ENCODE results near the gene USP54. TPM values are rescaled to one million over a fixed set of nuclear protein-coding genes. Genes with fewer than 3 reads are reported as not detected.

Gene USP54
- polyA plus RNA-seq, 4 donors: 28.3 to 39.4 (median 37.6) TPM

DNA sequence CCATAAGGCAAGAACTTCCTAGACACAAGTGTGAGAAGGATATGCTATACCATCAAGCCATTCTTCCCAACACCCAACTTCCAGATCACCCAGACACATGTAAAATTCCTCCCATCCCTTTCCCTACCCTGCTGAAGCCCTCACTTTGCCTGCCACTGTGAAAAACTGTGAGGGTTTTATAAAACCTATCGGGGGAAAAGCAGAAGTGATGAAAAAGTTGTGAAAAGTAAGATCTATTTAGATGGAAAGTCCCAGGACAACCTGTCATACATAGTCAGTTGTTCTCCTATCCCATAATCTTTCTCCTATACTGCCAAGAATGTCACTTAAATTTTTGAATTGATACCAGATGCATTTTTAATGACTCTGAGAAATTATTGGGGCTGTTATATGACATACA lies 56.3 kb downstream of the USP54 start:
- DNase-seq (ENCODE audit: low read depth in 4 of 4, low spot score in 3 of 4): no peak

DNA sequence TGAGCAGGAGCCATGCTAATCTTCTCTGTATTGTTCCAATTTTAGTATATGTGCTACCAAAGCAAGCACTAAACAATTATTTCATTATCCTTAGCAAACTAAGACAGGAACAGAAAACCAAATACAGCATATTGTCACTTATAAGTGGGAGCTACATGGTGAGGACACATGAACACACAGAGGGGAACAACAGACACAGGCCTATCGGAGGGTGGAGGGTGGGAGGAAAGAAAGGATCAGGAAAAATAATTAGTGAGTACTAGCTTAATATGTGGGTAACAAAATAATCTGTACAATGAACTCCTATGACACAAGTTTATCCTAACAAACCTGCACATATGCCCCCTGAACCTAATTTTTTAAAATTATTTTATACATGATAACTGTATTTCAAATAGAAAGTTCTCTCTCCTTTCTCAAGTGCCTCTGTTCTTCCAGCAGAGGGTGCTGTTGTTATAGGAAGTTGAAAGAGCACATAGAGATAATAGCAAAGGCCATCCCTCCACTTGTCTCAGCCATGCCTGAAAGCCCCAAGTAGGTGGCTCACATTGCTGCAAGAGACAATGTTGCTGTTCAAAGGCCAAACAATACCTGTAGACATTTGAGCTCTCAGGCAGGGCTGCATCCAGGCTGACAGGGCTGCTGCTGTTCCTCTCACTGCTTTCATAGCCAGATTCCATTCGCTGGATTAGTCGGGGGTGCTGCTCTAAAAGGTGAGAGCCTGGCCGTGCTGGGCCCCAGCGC lies 61.9 kb downstream of the USP54 start:
- DNase-seq (ENCODE audit: low read depth in 4 of 4, low spot score in 3 of 4): peak; percentile 31 to 61 (median 46)

DNA sequence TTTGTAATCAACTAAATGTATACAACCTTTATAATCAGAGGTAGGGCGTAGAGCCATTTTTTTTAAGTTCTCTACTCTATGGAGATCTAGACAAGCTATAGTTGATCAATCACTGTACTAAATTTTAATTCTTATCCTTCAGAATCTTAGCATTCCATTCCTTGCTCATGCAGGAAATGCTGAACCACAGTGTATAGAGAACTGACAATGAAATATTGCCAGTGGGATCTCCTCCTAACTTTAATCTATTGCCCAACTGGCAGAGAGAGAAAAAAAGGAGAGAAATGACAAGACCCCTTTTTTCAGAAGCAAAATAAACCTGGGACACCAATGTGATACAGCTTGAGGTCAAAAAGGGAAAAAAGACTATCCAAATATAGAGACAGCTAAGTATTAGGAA lies 68.9 kb downstream of the USP54 start:
- DNase-seq (ENCODE audit: low read depth in 4 of 4, low spot score in 3 of 4): no peak

DNA sequence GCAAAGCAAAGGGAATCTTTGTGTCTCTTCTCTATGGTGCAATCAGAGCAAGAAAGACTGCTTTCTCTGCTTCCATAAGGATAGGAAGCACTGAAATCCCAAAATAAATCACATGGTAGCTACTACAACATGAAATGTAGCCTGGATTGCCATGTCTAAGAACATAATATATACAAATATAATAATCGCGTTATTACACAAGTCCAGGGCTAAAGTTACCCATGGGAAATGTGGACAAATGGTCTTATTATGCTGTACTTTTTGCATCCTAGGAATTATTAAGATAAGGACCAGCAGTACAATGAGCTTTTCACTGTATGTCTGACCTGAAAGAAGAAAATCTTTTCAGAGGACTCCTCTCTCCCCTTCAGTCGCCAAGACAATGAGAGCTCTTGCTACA lies 71.8 kb downstream of the USP54 start:
- DNase-seq (ENCODE audit: low read depth in 4 of 4, low spot score in 3 of 4): no peak

DNA sequence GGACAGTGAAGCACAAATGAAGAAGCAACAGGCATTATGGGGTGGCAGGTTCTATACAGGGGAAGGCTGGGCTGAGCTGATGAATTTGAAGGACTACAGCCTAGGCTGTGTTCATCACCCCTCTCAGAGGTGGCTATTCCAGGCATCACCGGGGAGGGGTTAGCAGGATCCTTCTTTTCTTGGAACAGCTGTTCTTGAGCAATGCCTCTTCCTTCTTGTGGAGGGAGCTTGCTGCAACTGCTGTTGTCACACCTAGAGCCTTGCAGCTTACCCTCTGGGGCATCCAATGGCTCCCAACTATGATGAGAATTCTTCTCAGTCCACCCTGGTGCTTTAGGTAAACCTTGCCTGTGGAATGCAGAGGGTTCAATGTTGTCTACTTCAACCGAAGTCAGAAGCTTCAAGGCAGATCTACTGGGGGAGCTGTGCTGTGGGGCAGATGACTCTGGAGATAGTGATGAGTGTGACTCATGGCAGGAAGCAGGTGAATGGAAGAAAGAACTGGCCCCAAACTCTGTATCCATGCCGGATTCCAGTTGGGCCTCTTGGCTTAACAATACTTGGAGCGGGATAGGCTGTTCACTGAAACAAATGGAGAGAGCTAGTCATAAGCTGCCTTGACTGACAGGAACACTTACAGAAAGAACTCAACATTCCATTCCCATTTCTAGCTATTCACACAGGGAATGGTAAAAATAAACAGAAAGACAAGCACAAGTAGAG lies 73.8 kb downstream of the USP54 start:
- DNase-seq (ENCODE audit: low read depth in 4 of 4, low spot score in 3 of 4): no peak

DNA sequence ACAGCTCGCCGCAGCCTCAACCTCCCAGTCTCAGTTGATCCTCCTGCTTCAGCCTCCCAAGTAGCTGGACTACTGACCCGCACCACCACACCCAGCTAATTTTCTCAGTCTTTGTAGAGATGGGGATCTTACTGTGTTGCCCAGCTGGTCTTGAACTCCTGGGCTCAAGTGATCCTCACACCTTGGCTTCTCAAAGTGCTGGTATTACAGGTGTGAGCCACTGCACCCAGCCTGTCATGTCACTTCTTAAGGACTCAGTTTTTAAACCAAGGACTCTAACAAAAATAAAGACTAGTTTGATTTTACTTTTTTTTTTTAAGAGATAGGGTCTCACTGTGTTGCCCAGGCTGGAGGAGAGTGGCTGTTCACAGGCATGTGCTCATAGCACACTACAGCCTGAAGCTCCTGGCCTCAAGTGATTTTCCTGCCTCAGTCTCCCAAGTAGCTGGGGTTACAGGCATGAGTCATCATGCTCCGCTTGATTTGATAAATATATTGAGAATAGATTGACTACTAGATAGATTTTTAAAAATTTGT lies 78.9 kb downstream of the USP54 start:
- DNase-seq (ENCODE audit: low read depth in 4 of 4, low spot score in 3 of 4): no peak

DNA sequence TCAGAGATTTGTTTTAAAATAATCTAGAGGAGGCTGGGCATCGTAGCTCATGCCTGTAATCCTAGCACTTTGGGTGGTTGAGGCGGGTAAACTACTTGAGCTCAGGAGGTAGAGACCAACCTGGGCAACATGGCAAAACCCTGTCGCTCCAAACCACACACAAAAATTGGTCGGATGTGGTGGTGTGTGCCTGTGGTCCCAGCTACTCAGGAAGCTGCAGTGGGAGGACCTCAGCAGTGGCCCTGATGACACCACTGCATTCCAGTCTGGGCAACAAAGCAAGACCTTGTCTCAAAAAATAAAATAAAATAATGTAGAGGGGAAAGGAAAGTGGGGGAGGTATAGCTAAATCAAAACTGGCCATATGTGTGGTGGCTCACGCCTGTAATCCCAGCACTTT lies 81.4 kb downstream of the USP54 start:
- DNase-seq (ENCODE audit: low read depth in 4 of 4, low spot score in 3 of 4): no peak

DNA sequence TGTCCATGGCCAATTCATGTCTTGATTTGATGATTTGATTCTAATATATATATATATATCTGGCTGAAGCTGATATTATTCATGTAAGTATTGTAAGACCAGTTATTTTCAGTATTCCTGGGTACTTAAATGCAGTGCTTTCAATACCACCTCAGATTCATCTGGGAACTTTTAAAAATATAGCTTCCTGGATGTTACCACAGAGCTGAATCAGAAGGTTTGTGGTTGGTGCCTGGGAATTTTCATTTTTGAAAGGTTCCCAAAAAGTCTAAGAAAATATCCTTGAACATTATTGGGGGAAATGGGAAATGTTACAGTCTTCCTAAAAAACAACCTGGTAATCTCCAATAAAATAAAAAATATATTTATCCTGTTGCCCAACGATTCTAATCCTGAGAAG lies 84.7 kb downstream of the USP54 start:
- DNase-seq (ENCODE audit: low read depth in 4 of 4, low spot score in 3 of 4): no peak

DNA sequence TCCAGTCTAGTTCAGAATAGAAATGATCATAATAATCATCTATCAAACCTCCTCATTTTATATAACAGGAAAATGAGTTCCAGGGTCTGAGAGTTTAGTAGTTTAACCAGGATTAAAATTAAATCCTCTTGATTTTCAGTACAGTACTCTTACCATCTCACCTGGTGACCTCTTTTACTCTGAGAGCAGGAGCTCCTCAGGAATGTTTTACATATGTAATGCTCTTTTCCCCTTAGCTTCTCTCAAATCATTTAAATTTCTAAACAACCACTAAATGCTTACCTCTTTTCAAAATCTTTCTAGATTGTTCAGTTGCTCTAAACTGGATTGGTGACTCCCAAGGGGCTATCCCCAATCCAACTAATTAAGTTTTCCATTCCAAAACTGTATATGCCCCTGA lies 85.1 kb downstream of the USP54 start:
- DNase-seq (ENCODE audit: low read depth in 4 of 4, low spot score in 3 of 4): no peak

DNA sequence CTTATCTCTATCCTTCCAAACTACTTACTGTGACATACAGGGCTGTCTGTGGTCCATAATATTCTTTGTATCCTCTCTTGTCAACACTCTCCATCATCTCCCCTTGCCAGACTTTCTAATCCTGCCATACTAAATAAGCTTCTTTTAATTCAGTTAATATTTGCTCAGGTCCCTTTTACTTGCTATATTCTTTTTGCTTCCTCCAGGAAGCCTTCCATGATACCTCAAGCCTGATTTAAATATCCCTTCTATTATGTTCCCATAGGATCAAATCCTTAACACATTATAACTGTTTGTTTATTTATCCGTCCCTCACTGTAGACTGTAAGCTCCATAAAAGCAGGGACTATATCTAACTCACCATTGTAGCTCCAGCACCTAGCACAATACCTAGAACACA lies 88.1 kb downstream of the USP54 start:
- DNase-seq (ENCODE audit: low read depth in 4 of 4, low spot score in 3 of 4): no peak

DNA sequence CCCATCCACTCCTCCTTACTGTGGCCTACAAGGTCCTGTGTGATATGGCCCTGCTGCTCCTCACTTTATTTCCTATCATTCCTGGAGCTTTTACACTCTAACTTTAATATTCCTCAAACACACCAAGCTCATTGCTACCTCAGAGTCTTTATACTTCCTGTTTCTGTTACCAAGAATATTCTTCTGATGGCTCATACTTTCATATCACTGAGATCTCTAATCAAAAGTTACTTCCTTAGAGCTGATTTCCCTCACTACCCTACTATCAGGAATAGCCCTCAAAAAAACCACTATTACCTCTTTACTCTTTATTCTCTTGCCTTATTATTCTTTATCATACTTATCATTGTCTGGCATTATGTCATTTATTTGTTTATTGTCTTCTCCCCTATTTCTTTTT lies 89.5 kb downstream of the USP54 start:
- no peak for DNase-seq (ENCODE audit: low read depth in 4 of 4, low spot score in 3 of 4)

DNA sequence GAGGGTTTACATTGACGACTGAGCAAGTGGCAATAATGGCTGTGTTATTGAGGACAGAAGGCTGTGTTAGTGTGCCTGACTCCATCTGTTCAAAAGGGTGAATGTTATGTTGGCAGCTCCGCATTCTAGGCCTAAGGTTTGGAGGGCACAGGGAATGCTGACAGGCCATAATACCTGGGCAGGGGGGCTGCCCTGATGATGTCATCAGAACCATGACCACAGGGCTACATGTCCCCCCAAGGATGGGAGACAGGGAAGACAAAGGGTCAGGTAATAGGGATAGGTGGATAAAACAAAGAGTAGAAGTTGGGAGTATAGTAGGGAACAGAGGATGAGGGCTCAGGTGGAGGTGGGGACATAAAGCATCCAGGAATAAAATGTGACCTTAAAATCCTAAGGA lies 93.5 kb downstream of the USP54 start:
- no peak for DNase-seq (ENCODE audit: low read depth in 4 of 4, low spot score in 3 of 4)

DNA sequence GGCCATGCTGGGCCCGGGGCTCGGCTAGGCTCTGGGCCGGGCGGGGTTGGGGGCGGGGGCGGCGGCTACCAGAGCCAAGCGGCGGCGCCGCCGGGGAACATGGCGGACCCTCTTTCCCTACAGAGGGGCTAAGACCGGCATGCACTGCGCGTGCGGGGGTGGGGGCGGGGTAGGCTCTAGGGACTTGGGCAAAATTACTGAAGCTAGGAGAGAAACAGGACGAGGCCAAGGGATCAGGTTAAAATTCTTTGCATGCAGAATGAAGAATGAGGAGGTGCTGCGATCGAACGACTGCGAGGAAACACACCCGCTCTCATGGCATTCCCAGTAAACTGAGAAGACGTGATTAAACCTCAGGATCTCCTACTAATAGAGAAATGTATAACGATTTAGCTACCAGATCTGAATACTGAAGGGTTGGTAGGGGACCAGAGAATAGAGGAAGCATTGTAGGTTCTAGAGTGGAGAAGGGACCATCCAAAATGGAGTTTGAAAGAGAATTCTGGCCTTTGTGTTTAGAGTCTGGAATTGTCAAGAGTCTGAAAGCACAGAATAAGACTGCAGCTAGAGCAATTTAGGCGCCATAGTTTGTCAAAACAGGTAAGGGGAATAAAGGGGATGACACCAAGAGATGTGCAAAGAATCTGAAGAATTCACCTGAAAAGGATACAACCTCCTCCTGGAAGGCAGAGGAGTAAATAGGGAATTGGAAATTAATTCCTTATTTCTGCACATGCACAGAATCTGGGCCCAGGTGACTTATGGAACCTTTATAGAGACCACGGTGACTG lies 95.1 kb downstream of the USP54 start, which contains the start of gene PPP3CB:
Gene PPP3CB (minus strand): TSS at position 141 of the 791 bp plus-strand sequence. CDS start 135 bp downstream, at position 6.
- peak; percentile 82 to 94 (median 92) for DNase-seq (ENCODE audit: low read depth in 4 of 4, low spot score in 3 of 4)

DNA sequence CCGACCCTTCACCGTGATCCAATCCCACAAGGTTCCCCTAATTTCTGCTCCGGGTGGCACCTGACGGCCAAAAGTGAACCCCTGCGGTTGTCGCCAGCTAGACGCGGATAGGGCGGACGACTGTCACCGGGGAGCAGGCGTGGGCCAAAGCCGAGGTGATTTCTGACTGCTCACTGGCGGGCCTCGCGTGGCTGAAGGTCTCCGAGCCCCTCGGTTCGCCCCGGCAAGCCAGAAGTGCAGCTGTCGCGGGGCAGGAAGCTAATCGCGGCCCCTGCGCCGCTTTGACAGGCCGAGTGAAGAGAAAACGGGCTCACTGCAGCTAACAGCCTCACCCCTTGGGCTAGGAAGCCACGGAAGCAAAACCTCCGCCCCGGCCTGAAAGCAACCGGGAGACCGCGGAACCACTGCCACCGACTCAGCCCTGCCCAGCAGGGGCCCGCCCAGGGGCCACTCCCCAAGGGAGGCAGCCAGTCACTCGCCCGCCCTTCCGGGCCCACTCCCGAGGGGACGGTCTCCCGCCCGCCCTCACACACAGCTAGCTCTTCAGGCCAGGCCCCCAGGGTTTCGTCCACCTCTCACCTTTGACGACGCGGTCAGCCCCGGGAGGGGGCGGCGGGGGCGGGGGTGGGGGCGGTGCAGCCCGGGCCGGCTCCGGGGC lies 95.8 kb downstream of the USP54 start:
- peak; percentile 43 to 57 (median 50) for DNase-seq (ENCODE audit: low read depth in 4 of 4, low spot score in 3 of 4)

DNA sequence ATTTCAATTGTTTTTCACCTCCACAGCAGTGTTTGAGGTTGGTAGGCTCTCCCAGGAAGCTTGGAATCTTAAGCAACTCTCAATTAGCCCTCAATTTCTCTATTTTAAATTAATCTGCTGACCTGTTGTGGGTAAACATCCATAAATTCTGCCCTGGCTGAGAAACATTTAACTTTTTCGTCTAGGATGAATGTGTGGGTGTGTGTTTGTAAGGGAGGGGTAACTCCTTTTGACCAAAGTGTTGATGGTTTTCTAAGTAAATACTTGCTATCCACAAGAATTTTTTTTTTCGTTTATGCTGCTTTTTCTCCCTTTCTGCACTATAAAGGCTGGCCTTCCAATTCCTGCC lies 96.3 kb downstream of the USP54 start:
- no peak for DNase-seq (ENCODE audit: low read depth in 4 of 4, low spot score in 3 of 4)

DNA sequence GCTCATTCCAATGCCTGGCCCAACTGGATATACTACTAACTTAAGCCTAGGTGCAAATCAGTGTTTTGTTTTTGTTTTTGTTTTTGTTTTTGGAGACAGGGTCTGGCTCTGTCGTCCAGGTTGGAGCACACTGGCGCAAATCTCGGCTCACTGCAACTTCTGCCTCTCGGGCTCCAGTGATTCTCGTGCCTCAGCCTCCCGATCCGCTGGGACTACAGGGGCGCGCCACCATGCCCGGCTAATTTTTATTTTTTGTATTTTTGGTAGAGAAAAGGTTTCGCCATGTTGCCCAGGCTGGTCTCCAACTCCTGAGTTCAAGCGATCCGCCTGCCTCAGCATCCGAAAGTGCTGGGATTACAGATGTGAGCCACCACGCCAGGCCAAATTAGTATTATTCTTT lies 96.9 kb downstream of the USP54 start:
- DNase-seq (ENCODE audit: low read depth in 4 of 4, low spot score in 3 of 4): no peak

DNA sequence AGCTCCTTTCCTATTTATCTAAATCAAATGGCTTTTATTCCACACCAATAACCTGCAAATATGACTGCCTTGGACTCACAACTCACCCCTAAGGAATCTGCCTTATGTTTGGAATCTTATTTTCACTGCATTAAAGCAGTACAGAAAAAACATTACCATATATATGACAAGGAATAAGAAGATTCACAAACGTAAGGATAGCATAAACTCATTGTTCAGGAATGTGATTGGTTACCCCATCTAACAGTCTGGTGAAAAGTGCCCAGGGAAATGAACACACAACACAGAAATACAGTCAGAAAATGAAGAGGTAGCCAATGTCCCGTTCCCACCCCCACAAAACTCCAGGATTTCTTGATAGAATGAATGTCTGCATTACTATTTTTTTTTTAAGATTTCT lies 97.4 kb downstream of the USP54 start:
- DNase-seq (ENCODE audit: low read depth in 4 of 4, low spot score in 3 of 4): no peak

DNA sequence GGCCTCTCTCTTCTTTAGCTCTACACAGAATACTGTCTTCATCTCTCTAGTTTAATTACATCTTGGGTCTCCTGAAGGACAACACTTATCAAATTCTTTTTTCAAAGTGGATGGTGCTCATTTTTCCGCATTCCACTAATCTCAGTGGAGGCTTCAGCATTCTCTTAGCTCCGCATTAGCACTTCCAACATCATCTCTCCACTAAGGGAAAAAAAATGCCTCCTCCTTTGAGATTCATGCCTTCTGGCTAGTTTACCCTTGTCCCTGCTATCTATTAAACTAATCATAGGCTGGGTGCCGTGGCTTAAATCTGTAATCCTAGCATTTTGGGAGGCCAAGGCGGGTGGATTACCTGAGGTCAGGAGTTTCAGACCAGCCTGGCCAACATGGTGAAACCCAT lies 104.5 kb downstream of the USP54 start:
- no peak for DNase-seq (ENCODE audit: low read depth in 4 of 4, low spot score in 3 of 4)

DNA sequence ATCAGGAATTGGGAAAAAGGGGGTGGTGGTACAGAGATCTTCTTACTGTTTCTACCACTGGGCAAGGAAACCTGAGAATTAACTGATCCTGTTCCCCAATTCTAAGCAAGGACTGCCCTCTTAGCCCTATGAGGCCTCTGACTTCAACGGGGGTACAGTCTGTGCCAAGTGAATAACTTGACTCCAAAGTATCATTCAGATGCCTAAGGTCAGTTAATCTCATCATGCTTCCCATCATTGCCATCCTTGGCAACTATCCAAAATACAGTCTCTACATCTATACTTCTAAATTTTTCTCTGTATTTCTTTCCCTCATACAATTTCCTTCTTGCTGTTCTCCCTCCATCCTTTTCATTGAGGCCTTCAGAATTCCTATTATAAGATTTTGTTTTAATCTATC lies 105.8 kb downstream of the USP54 start:
- DNase-seq (ENCODE audit: low read depth in 4 of 4, low spot score in 3 of 4): no peak

DNA sequence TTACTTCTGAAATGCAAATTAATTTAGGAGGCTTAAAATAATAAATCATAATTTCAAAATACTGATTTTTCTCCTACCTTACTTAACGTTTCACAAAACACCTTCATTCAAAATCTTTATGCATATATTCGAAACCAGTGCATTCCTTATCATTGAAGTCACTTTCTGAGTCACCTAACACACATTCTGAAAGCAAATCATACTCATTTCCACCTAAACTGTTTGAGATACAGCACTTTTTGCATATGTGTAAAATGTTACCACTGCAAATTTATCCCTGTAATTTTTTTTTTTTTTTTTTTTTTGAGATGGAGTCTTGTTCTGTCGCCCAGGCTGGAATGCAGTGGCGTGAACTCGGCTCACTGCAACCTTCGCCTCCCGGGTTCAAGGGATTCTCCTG lies 111.0 kb downstream of the USP54 start:
- DNase-seq (ENCODE audit: low read depth in 4 of 4, low spot score in 3 of 4): no peak

DNA sequence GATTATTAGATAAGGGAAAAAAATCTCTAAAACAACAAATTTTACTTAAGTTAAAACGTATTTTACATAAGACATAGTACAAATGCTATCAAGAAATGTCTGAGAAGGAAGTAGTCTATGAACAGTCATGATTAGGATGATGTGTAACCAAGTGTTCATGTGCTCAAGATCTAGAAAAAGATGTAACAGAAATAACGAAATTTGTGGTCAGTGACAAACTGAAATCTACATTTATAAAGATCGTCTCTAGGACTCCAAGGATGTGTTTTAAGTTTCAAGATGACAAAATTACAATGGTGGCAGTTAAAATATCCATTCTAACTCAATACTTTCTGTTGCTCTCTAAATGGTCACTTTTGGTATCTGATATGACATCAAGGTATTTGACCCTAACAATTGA lies 112.5 kb downstream of the USP54 start:
- no peak for DNase-seq (ENCODE audit: low read depth in 4 of 4, low spot score in 3 of 4)
